NB4 (cell line): ENCODE measurements around the gene MINDY4.

Source experiments
- DNase-seq: peaks from one replicate; pipeline ENCODE4 v3.0.0; 2010; ENCODE audit warnings: low read depth
- H3K4me3 ChIP-seq: one replicate; pipeline ENCODE4 v1.5.1; 2011; ENCODE audit warnings: mild to moderate bottlenecking, low read depth, low read length, moderate library complexity
- MYC ChIP-seq: IDR thresholded peaks from 2 replicates; pipeline ENCODE4 v1.6.1; 2011; ENCODE audit warnings: low read depth, low read length
- POLR2A ChIP-seq: IDR thresholded peaks from 2 replicates; pipeline ENCODE4 v1.6.1; 2011; ENCODE audit warnings: mild to moderate bottlenecking; ENCODE audit not compliant: insufficient read length; ENCODE audit errors: extremely low read depth
- TF ChIP-seq, protein P1 (sequence below): IDR thresholded peaks from one replicate; pipeline ENCODE4 v1.5.1; 2012; ENCODE audit warnings: low read depth, low read length
- TF ChIP-seq, protein P2 (sequence below): IDR thresholded peaks from 2 replicates; pipeline ENCODE4 v1.6.1; 2011; ENCODE audit warnings: low read depth, low read length

Gene MINDY4

GRCh38 chr7:30906515-30907240 lies 135.5 kb downstream of the MINDY4 start:
- DNase-seq, result no peak
- TF ChIP-seq, protein P1, sequence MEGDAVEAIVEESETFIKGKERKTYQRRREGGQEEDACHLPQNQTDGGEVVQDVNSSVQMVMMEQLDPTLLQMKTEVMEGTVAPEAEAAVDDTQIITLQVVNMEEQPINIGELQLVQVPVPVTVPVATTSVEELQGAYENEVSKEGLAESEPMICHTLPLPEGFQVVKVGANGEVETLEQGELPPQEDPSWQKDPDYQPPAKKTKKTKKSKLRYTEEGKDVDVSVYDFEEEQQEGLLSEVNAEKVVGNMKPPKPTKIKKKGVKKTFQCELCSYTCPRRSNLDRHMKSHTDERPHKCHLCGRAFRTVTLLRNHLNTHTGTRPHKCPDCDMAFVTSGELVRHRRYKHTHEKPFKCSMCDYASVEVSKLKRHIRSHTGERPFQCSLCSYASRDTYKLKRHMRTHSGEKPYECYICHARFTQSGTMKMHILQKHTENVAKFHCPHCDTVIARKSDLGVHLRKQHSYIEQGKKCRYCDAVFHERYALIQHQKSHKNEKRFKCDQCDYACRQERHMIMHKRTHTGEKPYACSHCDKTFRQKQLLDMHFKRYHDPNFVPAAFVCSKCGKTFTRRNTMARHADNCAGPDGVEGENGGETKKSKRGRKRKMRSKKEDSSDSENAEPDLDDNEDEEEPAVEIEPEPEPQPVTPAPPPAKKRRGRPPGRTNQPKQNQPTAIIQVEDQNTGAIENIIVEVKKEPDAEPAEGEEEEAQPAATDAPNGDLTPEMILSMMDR, result no peak
- TF ChIP-seq POLR2A (no peak), MYC (no peak)
- TF ChIP-seq, protein P2, sequence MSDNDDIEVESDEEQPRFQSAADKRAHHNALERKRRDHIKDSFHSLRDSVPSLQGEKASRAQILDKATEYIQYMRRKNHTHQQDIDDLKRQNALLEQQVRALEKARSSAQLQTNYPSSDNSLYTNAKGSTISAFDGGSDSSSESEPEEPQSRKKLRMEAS, result no peak

GRCh38 chr7:30907527-30908267 lies 136.5 kb downstream of the MINDY4 start:
- TF ChIP-seq POLR2A (no peak), MYC (no peak)
- TF ChIP-seq, protein P2, result no peak
- TF ChIP-seq, protein P1, result no peak
- no peak for DNase-seq

More at GRCh38 chr7:30906515-30907240, 135.5 kb downstream of the MINDY4 start:
- no peak overlapping the region for H3K4me3 ChIP-seq

DNA sequence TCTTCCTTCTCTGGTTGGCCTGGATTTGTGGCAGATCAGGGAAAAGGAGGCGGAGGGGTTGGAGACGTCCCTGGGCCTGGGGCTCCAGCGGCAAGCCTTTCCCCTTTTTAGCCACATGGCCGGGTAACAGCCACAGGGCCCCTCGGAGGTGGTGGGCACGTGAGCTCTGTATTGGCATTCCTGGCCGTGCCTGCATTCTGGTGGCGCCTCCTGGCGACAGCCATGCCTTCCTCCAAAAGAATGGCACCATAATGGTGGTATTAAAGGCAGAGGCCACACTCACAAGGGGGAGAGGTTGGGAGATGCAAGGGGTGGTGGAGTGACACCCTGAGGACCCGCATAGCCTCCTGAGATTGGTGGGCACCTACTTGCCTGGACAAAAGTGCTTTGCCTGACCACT lies 137.5 kb downstream of the MINDY4 start:
- TF ChIP-seq, protein P1, result no peak
- TF ChIP-seq, protein P2, result no peak
- TF ChIP-seq POLR2A, result no peak
- TF ChIP-seq MYC, result no peak
- no peak overlapping the region for H3K4me3 ChIP-seq
- DNase-seq, result no peak

More at GRCh38 chr7:30907527-30908267, 136.5 kb downstream of the MINDY4 start:
- no peak overlapping the region for H3K4me3 ChIP-seq

DNA sequence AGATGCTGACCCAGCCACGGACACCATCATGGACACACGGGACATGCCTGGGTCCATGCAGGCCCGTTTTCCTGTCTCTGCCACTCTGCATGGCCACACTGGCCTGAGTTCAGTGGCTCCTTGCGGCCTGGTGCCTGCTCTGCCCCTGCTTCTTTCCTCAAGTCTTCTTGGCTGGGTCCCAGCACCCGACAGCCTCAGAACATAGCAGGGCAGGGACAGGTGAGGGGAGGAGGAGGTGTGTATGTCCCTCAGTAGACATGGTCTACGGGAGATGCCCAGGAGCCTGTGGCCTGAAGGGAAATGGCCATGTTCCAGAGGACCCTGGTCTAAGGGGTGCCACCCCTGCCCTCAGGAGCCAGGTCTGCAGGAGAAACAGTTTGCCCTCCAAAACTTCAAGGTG lies 138.2 kb downstream of the MINDY4 start:
- TF ChIP-seq, protein P1, result no peak
- no peak for TF ChIP-seq MYC
- TF ChIP-seq, protein P2, result no peak
- no peak for TF ChIP-seq POLR2A
- DNase-seq, result no peak
- H3K4me3 ChIP-seq, result no peak overlapping the region

- DNase-seq, result no peak
- no peak overlapping the region for H3K4me3 ChIP-seq
- TF ChIP-seq POLR2A (no peak), MYC (no peak)
- TF ChIP-seq, protein P2, result no peak
- TF ChIP-seq, protein P1, result no peak
These were observed 139.3 kb downstream of the MINDY4 start for GRCh38 chr7:30910411-30911073.
